ENCODE data around the gene EXD3.

DNA sequence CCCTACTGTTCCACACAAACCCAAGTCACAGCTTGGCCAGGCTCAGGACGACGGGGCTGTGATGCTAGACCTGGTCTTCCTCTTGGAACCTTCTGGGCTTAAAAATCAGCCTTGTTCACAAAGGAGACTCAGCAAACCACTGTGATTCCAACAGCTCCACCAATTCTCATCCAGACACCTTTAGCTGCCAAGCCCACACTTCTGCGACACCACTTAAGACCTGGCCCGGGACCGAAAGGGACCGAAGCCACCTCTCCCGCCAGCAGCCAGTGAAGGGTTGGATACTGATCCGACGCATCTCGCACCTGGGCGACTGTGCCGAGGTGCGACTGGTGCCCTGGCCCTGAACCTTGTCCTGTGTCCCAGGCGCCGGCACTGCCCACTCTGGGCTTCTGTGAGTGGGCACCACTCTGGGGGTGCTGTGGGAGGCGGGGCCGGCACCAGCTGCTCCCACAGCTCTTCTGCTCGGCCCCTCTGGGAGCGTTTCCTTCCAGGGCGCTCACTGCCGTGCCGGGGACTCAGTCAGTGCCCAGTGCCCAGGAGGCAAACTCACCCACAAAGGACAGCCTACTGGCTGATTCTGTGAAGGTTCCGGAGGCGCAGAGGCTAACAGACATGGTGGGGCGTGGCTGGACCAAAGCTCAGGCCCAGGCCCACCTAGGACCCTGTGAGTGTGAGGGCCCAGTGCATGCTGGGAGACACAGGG, 50.9 kb downstream of the EXD3 start:
- TF ChIP-seq POLR2A (IDR thresholded peaks at IDR 0.05; ENCODE audit: low read depth, low read length) (no peak), FOS (IDR thresholded peaks at IDR 0.05; ENCODE audit: low read depth, low read length) (no peak)
- TF ChIP-seq, protein P1, sequence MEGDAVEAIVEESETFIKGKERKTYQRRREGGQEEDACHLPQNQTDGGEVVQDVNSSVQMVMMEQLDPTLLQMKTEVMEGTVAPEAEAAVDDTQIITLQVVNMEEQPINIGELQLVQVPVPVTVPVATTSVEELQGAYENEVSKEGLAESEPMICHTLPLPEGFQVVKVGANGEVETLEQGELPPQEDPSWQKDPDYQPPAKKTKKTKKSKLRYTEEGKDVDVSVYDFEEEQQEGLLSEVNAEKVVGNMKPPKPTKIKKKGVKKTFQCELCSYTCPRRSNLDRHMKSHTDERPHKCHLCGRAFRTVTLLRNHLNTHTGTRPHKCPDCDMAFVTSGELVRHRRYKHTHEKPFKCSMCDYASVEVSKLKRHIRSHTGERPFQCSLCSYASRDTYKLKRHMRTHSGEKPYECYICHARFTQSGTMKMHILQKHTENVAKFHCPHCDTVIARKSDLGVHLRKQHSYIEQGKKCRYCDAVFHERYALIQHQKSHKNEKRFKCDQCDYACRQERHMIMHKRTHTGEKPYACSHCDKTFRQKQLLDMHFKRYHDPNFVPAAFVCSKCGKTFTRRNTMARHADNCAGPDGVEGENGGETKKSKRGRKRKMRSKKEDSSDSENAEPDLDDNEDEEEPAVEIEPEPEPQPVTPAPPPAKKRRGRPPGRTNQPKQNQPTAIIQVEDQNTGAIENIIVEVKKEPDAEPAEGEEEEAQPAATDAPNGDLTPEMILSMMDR (conservative IDR thresholded peaks at IDR 0.05; ENCODE audit: low read depth, low read length) = no peak

All from IMR-90 (cell line).